ENCODE measurements around the gene TWIST2.

DNA sequence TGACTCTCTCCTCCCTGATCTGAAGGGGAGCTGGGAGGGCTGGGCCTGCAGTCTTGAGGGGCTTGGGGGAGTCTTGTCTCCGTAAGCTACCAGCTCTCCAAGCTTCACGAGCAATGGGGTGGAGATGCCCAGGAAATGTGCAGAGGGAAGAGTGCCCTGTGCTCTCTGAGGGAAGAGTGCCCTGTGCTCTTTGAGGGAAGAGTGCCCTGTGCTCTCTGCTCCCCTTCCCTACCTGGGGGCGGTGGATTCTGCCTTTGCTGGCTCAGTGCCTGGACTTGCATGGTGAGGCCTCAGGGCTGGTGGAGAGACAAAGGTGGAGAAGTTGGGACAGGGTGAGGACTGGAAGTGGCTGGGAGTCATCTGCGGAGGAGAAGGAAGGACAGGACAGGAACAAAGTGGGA is 72.7 kb downstream of the TWIST2 start:
- TF ChIP-seq, protein P1, sequence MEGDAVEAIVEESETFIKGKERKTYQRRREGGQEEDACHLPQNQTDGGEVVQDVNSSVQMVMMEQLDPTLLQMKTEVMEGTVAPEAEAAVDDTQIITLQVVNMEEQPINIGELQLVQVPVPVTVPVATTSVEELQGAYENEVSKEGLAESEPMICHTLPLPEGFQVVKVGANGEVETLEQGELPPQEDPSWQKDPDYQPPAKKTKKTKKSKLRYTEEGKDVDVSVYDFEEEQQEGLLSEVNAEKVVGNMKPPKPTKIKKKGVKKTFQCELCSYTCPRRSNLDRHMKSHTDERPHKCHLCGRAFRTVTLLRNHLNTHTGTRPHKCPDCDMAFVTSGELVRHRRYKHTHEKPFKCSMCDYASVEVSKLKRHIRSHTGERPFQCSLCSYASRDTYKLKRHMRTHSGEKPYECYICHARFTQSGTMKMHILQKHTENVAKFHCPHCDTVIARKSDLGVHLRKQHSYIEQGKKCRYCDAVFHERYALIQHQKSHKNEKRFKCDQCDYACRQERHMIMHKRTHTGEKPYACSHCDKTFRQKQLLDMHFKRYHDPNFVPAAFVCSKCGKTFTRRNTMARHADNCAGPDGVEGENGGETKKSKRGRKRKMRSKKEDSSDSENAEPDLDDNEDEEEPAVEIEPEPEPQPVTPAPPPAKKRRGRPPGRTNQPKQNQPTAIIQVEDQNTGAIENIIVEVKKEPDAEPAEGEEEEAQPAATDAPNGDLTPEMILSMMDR (IDR thresholded peaks at IDR 0.05) = no peak
- TF ChIP-seq POLR2A (IDR thresholded peaks at IDR 0.05) = no peak
